H1 (cell line): ENCODE results near the gene RIMBP2. TPM values are rescaled to one million over a fixed set of nuclear protein-coding genes. Genes with fewer than 3 reads are reported as not detected.

Experiments
- CTCF ChIA-PET: fragments of 300-600 bp; sonication (Branson Sonifier 250); formaldehyde crosslinking; loops from one replicate; lab custom pipeline; 2021; ENCODE audit not compliant: partially characterized antibody; lab: Charles Lee
- POLR2A ChIA-PET: fragments of 300-600 bp; sonication (Branson Sonifier 250); formaldehyde crosslinking; loops from one replicate; lab custom pipeline; 2021; ENCODE audit warnings: inconsistent platforms; ENCODE audit not compliant: partially characterized antibody; lab: Charles Lee
- DNase-seq, 2 experiments: peaks; one replicate each; pipeline versions ENCODE4 v3.0.0 to v3.0.0-alpha.2; 2010 to 2022; ENCODE audit warnings: low spot score in 2 of 2, low read depth in 1 of 2, mixed read lengths in 1 of 2
- FAIRE-seq: peaks from 2 replicates; lab custom pipeline; 2011; peaks lifted over from hg19 to GRCh38; lab: Jason Lieb, UNC
- H2AFZ ChIP-seq: 2 replicates; pipeline ENCODE4 v1.8.1; 2012; ENCODE audit warnings: low read length, inconsistent platforms
- H2AK5ac ChIP-seq: 2 replicates; pipeline ENCODE4 v1.6.1; 2013; ENCODE audit warnings: low read depth, low read length
- H2BK120ac ChIP-seq: replicated peaks from 2 replicates; pipeline ENCODE3; 2013; ENCODE audit warnings: low read depth, low read length, inconsistent platforms
- H2BK12ac ChIP-seq: 2 replicates; pipeline ENCODE4 v1.6.1; 2013; ENCODE audit warnings: low read depth, low read length
- H2BK15ac ChIP-seq: 2 replicates; pipeline ENCODE4 v1.6.1; 2013; ENCODE audit warnings: low read length
- H2BK20ac ChIP-seq: 2 replicates; pipeline ENCODE4 v1.6.1; 2013; ENCODE audit warnings: low read length
- H2BK5ac ChIP-seq: 2 replicates; pipeline ENCODE4 v1.6.1; 2013; ENCODE audit warnings: low read depth, low read length
- H3K14ac ChIP-seq: 2 replicates; pipeline ENCODE4 v1.6.1; 2013; ENCODE audit warnings: inconsistent platforms; ENCODE audit not compliant: insufficient read length
- H3K18ac ChIP-seq: 2 replicates; pipeline ENCODE4 v1.6.1; 2013; ENCODE audit warnings: low read length; ENCODE audit errors: extremely low read depth
- H3K23ac ChIP-seq: 2 replicates; pipeline ENCODE4 v1.6.1; 2013; ENCODE audit warnings: inconsistent platforms; ENCODE audit not compliant: insufficient read length
- H3K23me2 ChIP-seq: 2 replicates; pipeline ENCODE4 v1.6.1; 2013; ENCODE audit warnings: low read depth, low read length
- H3K27ac ChIP-seq: 2 replicates; pipeline ENCODE4 v1.6.1; 2011; ENCODE audit warnings: low read depth, low read length, inconsistent platforms
- H3K27me3 ChIP-seq, 4 experiments: replicated peaks in 1 of 4; 1 replicate in 1 of 4; 2 replicates in 3 of 4; pipeline versions ENCODE4 v1.6.1 to v1.8.1; 2011 to 2013; ENCODE audit warnings: low read length in 3 of 4, mild to moderate bottlenecking in 3 of 4, inconsistent platforms in 2 of 4, mixed read lengths in 2 of 4, moderate library complexity in 1 of 4; ENCODE audit not compliant: control insufficient read depth in 3 of 4, insufficient read depth in 3 of 4; ENCODE audit errors: extremely low read depth in 1 of 4
- H3K36me3 ChIP-seq, 4 experiments: 2 replicates each; pipeline versions ENCODE4 v1.6.1 to v1.8.1; 2011 to 2013; ENCODE audit warnings: mild to moderate bottlenecking in 4 of 4, low read length in 3 of 4, moderate library complexity in 2 of 4, control low read depth in 1 of 4, inconsistent platforms in 1 of 4; ENCODE audit not compliant: insufficient read depth in 4 of 4, control insufficient read depth in 2 of 4
- H3K4ac ChIP-seq: replicated peaks from 2 replicates; pipeline ENCODE3; 2013; ENCODE audit warnings: low read length, low read depth, mixed read lengths, inconsistent platforms; ENCODE audit not compliant: insufficient read length
- H3K4me1 ChIP-seq, 4 experiments: replicated peaks in 1 of 4; 1 replicate in 1 of 4; 2 replicates in 3 of 4; pipeline versions ENCODE4 v1.6.1 to v1.8.1; 2011 to 2013; ENCODE audit warnings: low read length in 3 of 4, inconsistent platforms in 2 of 4, mixed read lengths in 1 of 4; ENCODE audit not compliant: insufficient read depth in 4 of 4, control insufficient read depth in 3 of 4
- H3K4me2 ChIP-seq, 2 experiments: 2 replicates each; pipeline versions ENCODE4 v1.6.1 to v1.8.1; 2011 to 2013; ENCODE audit warnings: low read depth in 2 of 2, low read length in 2 of 2, control low read depth in 1 of 2, inconsistent platforms in 1 of 2, mild to moderate bottlenecking in 1 of 2; ENCODE audit not compliant: insufficient read depth in 1 of 2
- H3K4me3 ChIP-seq, 4 experiments: fragments of 200-600, 300-600 bp in 1 of 4; sonication (generic), shearing (Covaris generic), sonication (Bioruptor Twin) in 1 of 4; 2 replicates each; pipeline versions ENCODE4 v1.5.1 to v1.8.1; 2011 to 2016; ENCODE audit warnings: low read length in 4 of 4, low read depth in 3 of 4, control low read depth in 2 of 4, inconsistent platforms in 2 of 4, mild to moderate bottlenecking in 2 of 4, mixed read lengths in 1 of 4, moderate library complexity in 1 of 4; ENCODE audit not compliant: insufficient read depth in 2 of 4; ENCODE audit errors: extremely low read depth in 1 of 4
- H3K56ac ChIP-seq: replicated peaks from 2 replicates; pipeline ENCODE3; 2013; ENCODE audit warnings: low read depth, mild to moderate bottlenecking, mixed read lengths, low read length, inconsistent platforms; ENCODE audit not compliant: insufficient read length
- H3K79me1 ChIP-seq: 2 replicates; pipeline ENCODE4 v1.6.1; 2013; ENCODE audit warnings: low read depth, low read length, control low read depth
- H3K79me2 ChIP-seq, 2 experiments: 2 replicates each; pipeline versions ENCODE4 v1.6.1 to v1.8.1; 2012 to 2013; ENCODE audit warnings: low read length in 2 of 2, mild to moderate bottlenecking in 2 of 2, inconsistent platforms in 1 of 2; ENCODE audit not compliant: insufficient read depth in 2 of 2, control insufficient read depth in 1 of 2
- H3K9ac ChIP-seq, 4 experiments: replicated peaks in 1 of 4; 1 replicate in 1 of 4; 2 replicates in 3 of 4; pipeline versions ENCODE4 v1.6.1 to v1.8.1; 2011 to 2013; ENCODE audit warnings: low read depth in 3 of 4, low read length in 3 of 4, control low read depth in 2 of 4, mild to moderate bottlenecking in 2 of 4, moderate library complexity in 2 of 4, inconsistent platforms in 1 of 4; ENCODE audit errors: extremely low read depth in 1 of 4
- H3K9me3 ChIP-seq, 2 experiments: 2 replicates each; pipeline versions ENCODE4 v1.6.1 to v1.8.1; 2012 to 2013; ENCODE audit warnings: mild to moderate bottlenecking in 2 of 2, moderate library complexity in 2 of 2, control low read depth in 1 of 2, inconsistent platforms in 1 of 2, low read depth in 1 of 2, low read length in 1 of 2, mixed read lengths in 1 of 2; ENCODE audit not compliant: insufficient read depth in 2 of 2
- H4K20me1 ChIP-seq, 2 experiments: replicated peaks in 1 of 2; 2 replicates each; pipeline versions ENCODE3 to v1.8.1; 2011 to 2013; ENCODE audit warnings: inconsistent platforms in 2 of 2, low read length in 2 of 2, mild to moderate bottlenecking in 1 of 2; ENCODE audit not compliant: insufficient read depth in 2 of 2, control insufficient read depth in 1 of 2
- H4K5ac ChIP-seq: 2 replicates; pipeline ENCODE4 v1.6.1; 2013; ENCODE audit warnings: low read length, low read depth, mixed read lengths, inconsistent platforms; ENCODE audit not compliant: insufficient read length
- H4K8ac ChIP-seq: 2 replicates; pipeline ENCODE4 v1.8.0; 2013; ENCODE audit warnings: mild to moderate bottlenecking, moderate library complexity, low read length, inconsistent platforms; ENCODE audit not compliant: insufficient read depth; ENCODE audit errors: extremely low read depth
- H4K91ac ChIP-seq: replicated peaks from 2 replicates; pipeline ENCODE3; 2013; ENCODE audit warnings: low read length, mixed read lengths, inconsistent platforms; ENCODE audit not compliant: insufficient read length
- ASH2L ChIP-seq: fragments of 200-600, 300-600 bp; sonication (generic); IDR thresholded peaks from one replicate; pipeline ENCODE4 v1.7.1; 2017; ENCODE audit warnings: low read length
- BCL11A ChIP-seq, 2 experiments: IDR thresholded peaks; one replicate each; pipeline ENCODE4 v1.6.1; 2011; ENCODE audit warnings: low read depth in 2 of 2, low read length in 2 of 2, mild to moderate bottlenecking in 2 of 2
- EP300 ChIP-seq, 2 experiments: IDR thresholded peaks; 1 replicate in 1 of 2; 2 replicates in 1 of 2; pipeline ENCODE4 v1.6.1; 2011 to 2012; ENCODE audit warnings: low read depth in 2 of 2, low read length in 2 of 2, mild to moderate bottlenecking in 2 of 2, borderline replicate concordance in 1 of 2, inconsistent platforms in 1 of 2, moderate library complexity in 1 of 2
- EZH2 ChIP-seq: fragments of 200-600 bp; sonication (generic); IDR thresholded peaks from 2 replicates; pipeline ENCODE4 v1.7.1; 2012; ENCODE audit warnings: low read depth, mild to moderate bottlenecking, moderate library complexity, low read length, inconsistent platforms; ENCODE audit not compliant: severe bottlenecking
- GTF2F1 ChIP-seq: IDR thresholded peaks from 2 replicates; pipeline ENCODE4 v1.6.1; 2012; ENCODE audit warnings: low read depth, low read length, improper control_type of control experiment, borderline replicate concordance
- JUN ChIP-seq: IDR thresholded peaks from 2 replicates; pipeline ENCODE4 v1.6.1; 2011; ENCODE audit warnings: low read depth, mild to moderate bottlenecking, improper control_type of control experiment, low read length
- KDM4A ChIP-seq: IDR thresholded peaks from one replicate; pipeline ENCODE4 v1.7.1; 2012; ENCODE audit warnings: low read depth, mild to moderate bottlenecking, moderate library complexity, low read length, inconsistent platforms; ENCODE audit not compliant: severe bottlenecking
- NRF1 ChIP-seq: IDR thresholded peaks from 2 replicates; pipeline ENCODE4 v1.6.1; 2011; ENCODE audit warnings: mild to moderate bottlenecking, low read depth, low read length, improper control_type of control experiment
- PHF8 ChIP-seq: fragments of 200-600 bp; sonication (generic); conservative IDR thresholded peaks from 2 replicates; pipeline ENCODE4 v1.7.1; 2012; ENCODE audit warnings: low read depth, mild to moderate bottlenecking, inconsistent platforms, low read length, moderate library complexity
- POLR2AphosphoS5 ChIP-seq: IDR thresholded peaks from 2 replicates; pipeline ENCODE4 v1.6.1; 2011; ENCODE audit warnings: low read depth, low read length
- SAP30 ChIP-seq: fragments of 300-600 bp; sonication (generic); IDR thresholded peaks from 2 replicates; pipeline ENCODE4 v1.7.1; 2012; ENCODE audit warnings: low read length, moderate library complexity, mild to moderate bottlenecking, inconsistent platforms; ENCODE audit not compliant: insufficient read depth, insufficient replicate concordance
- TAF1 ChIP-seq: IDR thresholded peaks from 2 replicates; pipeline ENCODE4 v1.6.1; 2011; ENCODE audit warnings: mild to moderate bottlenecking, low read depth, low read length
- polyA plus RNA-seq, 7 experiments: library from polyadenylated mRNA; depleted of rRNA in 3 of 7; stranded (reverse) in 5 of 7; unstranded in 2 of 7; fragments of >200 nt in 5 of 7; fragments of 200-250 nt in 2 of 7; gene quantifications; 1 replicate in 5 of 7; 2 replicates in 1 of 7; 4 replicates in 1 of 7; pipeline versions ENCODE4 v1.2.1 to v1.2.3, GENCODE V29; 2011 to 2013; ENCODE audit warnings: missing spikeins in 2 of 7, mixed read lengths in 2 of 7
- total RNA-seq: library from RNA; stranded (reverse); fragmentation: NEBNext Ultra II Directional; extraction: Animal tissue kit (Norgen Biotek cat#: 25700); gene quantifications from 2 replicates; pipeline ENCODE4 v1.2.1, GENCODE V29; 2021
- TF ChIP-seq, protein P1 (sequence below), 3 experiments: IDR thresholded peaks; 1 replicate in 2 of 3; 2 replicates in 1 of 3; pipeline versions ENCODE4 v1.5.1 to v1.6.1; 2011; ENCODE audit warnings: low read length in 3 of 3, mild to moderate bottlenecking in 3 of 3, inconsistent platforms in 2 of 3, low read depth in 1 of 3, moderate library complexity in 1 of 3; ENCODE audit not compliant: insufficient read depth in 1 of 3; ENCODE audit errors: control extremely low read depth in 1 of 3

The RIMBP2 gene
- total and polyA plus RNA-seq, 2 of the 8 experiments (the other 6 are each of a cell fraction or from before 2014, with no cell fraction given): 0.18 to 0.65 TPM

- no peak overlapping the region for H2BK20ac ChIP-seq
- H3K4me2 ChIP-seq: no peak overlapping the region
- CTCF ChIA-PET: no interaction called here
- H3K27ac ChIP-seq: no peak overlapping the region
- no peaks in the 10 kb centered on the region for H3K79me2 ChIP-seq
- no peak overlapping the region for H4K5ac ChIP-seq
- no peak overlapping the region for H4K91ac ChIP-seq
- H3K18ac ChIP-seq: no peak overlapping the region
- H3K9me3 ChIP-seq: no peaks in the 10 kb centered on the region
- no peak overlapping the region for H3K14ac ChIP-seq
- no peak overlapping the region for H2BK120ac ChIP-seq
- no peak overlapping the region for H3K4ac ChIP-seq
- no peak overlapping the region for H3K9ac ChIP-seq
- DNase-seq (no peak), FAIRE-seq (no peak)
- no peak overlapping the region for H2AK5ac ChIP-seq
- POLR2A ChIA-PET: no interaction called here
- H4K8ac ChIP-seq: no peak overlapping the region
- H3K27me3 ChIP-seq: no peaks in the 10 kb centered on the region; a peak in 1 of 7 replicates
- no peak overlapping the region for H2BK5ac ChIP-seq
- H2BK15ac ChIP-seq: no peak overlapping the region
- peaks cover 0 to 2% of the 10 kb centered on the region in 2 experiments for H4K20me1 ChIP-seq
- H3K23ac ChIP-seq: no peak overlapping the region
- H3K79me1 ChIP-seq: no peaks in the 10 kb centered on the region
- H3K4me3 ChIP-seq: no peak overlapping the region
- H3K23me2 ChIP-seq: no peaks in the 10 kb centered on the region; the same call in 1 of the 2 replicates
- H3K56ac ChIP-seq: no peak overlapping the region
- H3K4me1 ChIP-seq: no peaks in the 10 kb centered on the region
- no peak overlapping the region for H2BK12ac ChIP-seq
- H3K36me3 ChIP-seq: no peaks in the 10 kb centered on the region
- H2AFZ ChIP-seq: no peak overlapping the region
- no peak for TF ChIP-seq BCL11A (IDR thresholded peaks at IDR 0.05; ENCODE audit: low read depth in 2 of 2, low read length in 2 of 2)
- no peak for TF ChIP-seq TAF1
- TF ChIP-seq KDM4A: no peak
- no peak for TF ChIP-seq GTF2F1
- no peak for TF ChIP-seq SAP30
- TF ChIP-seq POLR2AphosphoS5: no peak
- no peak for TF ChIP-seq EZH2
- TF ChIP-seq NRF1: no peak
- no peak for TF ChIP-seq PHF8
- TF ChIP-seq JUN: no peak
- TF ChIP-seq, protein P1, sequence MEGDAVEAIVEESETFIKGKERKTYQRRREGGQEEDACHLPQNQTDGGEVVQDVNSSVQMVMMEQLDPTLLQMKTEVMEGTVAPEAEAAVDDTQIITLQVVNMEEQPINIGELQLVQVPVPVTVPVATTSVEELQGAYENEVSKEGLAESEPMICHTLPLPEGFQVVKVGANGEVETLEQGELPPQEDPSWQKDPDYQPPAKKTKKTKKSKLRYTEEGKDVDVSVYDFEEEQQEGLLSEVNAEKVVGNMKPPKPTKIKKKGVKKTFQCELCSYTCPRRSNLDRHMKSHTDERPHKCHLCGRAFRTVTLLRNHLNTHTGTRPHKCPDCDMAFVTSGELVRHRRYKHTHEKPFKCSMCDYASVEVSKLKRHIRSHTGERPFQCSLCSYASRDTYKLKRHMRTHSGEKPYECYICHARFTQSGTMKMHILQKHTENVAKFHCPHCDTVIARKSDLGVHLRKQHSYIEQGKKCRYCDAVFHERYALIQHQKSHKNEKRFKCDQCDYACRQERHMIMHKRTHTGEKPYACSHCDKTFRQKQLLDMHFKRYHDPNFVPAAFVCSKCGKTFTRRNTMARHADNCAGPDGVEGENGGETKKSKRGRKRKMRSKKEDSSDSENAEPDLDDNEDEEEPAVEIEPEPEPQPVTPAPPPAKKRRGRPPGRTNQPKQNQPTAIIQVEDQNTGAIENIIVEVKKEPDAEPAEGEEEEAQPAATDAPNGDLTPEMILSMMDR (IDR thresholded peaks at IDR 0.05; ENCODE audit: control extremely low read depth in 1 of 3, insufficient read depth in 1 of 3, low read depth in 1 of 3, low read length in 3 of 3): no peak
- TF ChIP-seq ASH2L: no peak
- TF ChIP-seq EP300 (IDR thresholded peaks at IDR 0.05; ENCODE audit: borderline replicate concordance in 1 of 2, low read depth in 2 of 2, low read length in 2 of 2): no peak
Observed at GRCh38 chr12:130353081-130353480, 363.0 kb downstream of the RIMBP2 start.
